ENCODE measurements around the gene ALDH6A1. TPM values are rescaled to one million over a fixed set of nuclear protein-coding genes. Genes with fewer than 3 reads are reported as not detected.
A peak's percentile ranks its signal among the peaks of the same experiment; 100 is the strongest.

The ALDH6A1 gene
- total RNA-seq, 1 donor = 27.0 TPM

DNA sequence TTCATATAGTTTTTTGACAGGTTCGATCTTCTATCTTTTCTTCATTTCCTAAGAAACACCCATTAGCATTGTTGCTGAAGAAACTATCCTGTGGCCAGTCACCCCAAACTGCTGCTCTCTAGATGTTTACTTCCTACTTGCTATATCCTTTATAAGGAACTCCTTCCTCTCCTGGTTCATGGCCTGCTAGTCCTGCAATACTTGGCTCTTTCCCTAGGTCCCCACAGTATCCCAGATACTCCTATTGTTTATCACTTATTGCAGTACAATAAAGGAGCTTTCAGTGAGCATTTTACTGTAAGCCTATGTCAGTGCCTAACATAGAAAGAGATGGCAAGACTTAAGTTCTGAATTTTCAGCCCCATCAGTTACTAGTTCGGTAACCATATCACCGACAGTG is 2.8 kb downstream of the ALDH6A1 start:
- DNase-seq (ENCODE audit: low read depth) = no peak
- no peak overlapping the region for H3K4me3 ChIP-seq (ENCODE audit: low read depth, low read length)
- TF ChIP-seq, protein P1, sequence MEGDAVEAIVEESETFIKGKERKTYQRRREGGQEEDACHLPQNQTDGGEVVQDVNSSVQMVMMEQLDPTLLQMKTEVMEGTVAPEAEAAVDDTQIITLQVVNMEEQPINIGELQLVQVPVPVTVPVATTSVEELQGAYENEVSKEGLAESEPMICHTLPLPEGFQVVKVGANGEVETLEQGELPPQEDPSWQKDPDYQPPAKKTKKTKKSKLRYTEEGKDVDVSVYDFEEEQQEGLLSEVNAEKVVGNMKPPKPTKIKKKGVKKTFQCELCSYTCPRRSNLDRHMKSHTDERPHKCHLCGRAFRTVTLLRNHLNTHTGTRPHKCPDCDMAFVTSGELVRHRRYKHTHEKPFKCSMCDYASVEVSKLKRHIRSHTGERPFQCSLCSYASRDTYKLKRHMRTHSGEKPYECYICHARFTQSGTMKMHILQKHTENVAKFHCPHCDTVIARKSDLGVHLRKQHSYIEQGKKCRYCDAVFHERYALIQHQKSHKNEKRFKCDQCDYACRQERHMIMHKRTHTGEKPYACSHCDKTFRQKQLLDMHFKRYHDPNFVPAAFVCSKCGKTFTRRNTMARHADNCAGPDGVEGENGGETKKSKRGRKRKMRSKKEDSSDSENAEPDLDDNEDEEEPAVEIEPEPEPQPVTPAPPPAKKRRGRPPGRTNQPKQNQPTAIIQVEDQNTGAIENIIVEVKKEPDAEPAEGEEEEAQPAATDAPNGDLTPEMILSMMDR (IDR thresholded peaks at IDR 0.05; ENCODE audit: insufficient read depth, low read length) = no peak

DNA sequence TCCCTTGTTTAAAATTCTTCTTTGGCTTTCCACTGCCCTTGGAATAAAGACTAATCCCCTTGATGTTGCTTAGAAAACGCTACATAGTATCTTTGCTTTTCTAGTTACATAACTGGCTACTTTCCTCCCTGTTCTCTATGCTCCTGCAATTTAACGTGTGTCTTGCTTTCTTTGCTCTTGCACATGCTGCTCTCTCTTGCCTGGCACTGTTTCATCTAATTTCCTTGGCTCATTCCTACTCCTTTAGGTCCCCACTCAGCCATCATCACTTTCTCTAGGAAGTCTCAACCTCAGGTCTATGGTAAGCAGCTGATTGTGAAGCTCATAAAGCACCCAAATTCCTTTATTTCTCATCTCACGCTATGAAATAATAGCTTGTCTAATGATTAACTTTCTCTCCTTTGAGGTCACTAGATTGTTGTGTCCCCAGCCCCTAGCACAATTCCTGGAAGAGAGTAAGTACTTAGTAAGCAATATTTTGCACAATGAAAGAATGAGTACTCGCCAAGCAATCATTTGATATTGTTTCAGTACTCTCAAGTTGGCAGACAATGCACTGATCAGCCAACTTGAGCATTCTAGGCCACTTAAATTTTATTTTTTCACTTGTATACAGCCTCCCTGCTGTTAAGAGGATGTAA is 3.3 kb downstream of the ALDH6A1 start:
- TF ChIP-seq, protein P1 (IDR thresholded peaks at IDR 0.05; ENCODE audit: insufficient read depth, low read length) = no peak
- peak; percentile 32 for DNase-seq (ENCODE audit: low read depth)
- H3K4me3 ChIP-seq (ENCODE audit: low read depth, low read length) = no peak overlapping the region

DNA sequence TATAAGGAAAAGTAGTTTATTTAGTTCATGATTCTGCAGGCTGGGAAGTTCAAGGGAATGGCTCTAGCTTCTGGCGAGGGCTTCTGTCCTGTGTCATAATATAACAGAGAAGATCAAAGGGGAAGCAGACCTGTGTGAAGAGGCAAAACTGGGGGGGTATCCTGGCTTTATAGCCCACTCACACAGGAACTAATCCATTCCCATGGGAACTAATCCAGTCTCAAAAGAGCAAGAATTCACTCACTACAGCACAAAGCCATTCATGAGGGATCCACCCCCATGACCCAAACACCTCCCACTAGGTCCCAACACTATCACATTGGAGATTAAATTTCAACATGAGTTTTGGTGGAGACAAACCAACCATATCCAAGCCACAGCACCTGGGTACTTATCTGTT is 6.9 kb downstream of the ALDH6A1 start:
- H3K4me3 ChIP-seq (ENCODE audit: low read depth, low read length) = no peak overlapping the region
- no peak for DNase-seq (ENCODE audit: low read depth)
- TF ChIP-seq, protein P1 (IDR thresholded peaks at IDR 0.05; ENCODE audit: insufficient read depth, low read length) = no peak

DNA sequence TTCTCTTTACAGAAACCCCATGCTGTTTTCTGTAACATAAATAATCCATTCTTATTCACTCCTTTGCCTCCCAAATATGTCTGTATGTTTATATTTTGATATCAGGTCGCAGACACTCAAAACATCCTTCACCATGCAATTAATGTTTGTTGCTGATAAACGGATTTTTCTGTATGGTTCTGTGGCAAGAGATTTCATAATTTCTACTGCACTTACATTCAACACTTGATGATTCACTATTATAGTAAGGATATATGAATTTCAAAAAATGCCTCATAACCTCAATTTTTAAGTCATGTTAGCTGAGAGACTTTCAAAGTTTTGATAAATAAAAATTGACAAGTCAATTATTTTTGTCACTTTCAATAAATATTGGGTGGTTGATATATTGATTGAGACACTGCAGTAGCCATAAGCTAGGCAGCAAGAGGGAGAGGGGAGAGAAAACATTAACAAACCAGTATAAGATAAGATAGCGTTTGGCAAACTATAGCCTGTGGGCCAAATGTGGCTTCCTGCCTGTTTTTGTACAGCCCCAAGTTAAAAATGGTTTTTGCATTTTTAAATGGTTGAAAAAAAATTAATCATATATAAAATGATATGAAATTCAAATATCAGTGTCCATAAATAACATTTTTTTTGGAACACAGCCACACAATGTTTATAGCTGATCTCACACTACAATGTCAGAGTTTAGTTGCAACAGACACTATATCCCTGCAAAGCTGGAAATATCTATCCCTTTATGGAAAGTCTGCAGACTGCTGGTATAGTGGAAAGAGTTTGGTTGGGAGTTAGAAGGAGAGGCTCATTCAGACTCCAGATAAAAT is 18.3 kb downstream of the ALDH6A1 start:
- TF ChIP-seq, protein P1 (IDR thresholded peaks at IDR 0.05; ENCODE audit: insufficient read depth, low read length) = no peak
- H3K4me3 ChIP-seq (ENCODE audit: low read depth, low read length) = no peak overlapping the region
- DNase-seq (ENCODE audit: low read depth) = peak; percentile 52

DNA sequence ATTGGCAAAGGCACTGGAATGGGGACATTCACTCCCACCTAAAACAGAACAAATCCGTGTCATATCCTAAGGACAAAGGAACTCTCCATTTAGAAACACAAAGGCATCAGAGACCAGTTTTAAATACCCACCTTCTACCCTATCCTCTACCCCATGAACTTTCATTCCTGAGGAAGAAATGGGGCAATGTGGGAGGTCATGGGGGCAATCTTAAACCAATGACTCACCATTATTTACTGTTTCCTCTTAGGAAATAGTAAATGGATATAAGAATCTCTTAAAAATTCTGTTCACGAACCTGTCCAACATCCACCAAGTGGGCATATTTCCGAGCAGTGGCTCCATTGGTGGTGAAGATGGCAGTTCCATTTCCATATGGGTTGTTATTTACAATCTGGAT is 19.4 kb downstream of the ALDH6A1 start:
- DNase-seq (ENCODE audit: low read depth) = no peak
- no peak overlapping the region for H3K4me3 ChIP-seq (ENCODE audit: low read depth, low read length)
- TF ChIP-seq, protein P1 (IDR thresholded peaks at IDR 0.05; ENCODE audit: insufficient read depth, low read length) = no peak

DNA sequence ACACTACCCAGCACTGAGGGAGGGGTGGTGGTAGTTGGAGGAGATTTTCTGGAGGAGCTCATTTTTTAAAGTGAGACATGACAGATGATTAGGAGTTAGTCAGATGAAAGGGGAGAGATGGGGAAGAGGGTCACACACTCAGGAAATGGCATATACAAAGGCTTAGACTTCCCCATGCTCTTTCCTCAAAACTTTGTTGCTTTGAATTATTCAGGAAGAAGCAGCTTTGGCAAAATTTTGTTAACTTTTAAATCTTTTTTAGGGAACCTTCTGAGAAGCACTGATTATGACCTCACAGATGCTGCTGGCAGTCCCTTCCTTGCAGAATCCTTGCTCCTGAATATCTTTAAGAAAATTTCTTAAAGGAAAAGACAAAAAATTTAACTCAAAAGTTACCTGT is 19.8 kb downstream of the ALDH6A1 start:
- TF ChIP-seq, protein P1 (IDR thresholded peaks at IDR 0.05; ENCODE audit: insufficient read depth, low read length) = no peak

More for the DNA sequence above, 19.8 kb downstream of the ALDH6A1 start:
- H3K4me3 ChIP-seq (ENCODE audit: low read depth, low read length) = no peak overlapping the region
- DNase-seq (ENCODE audit: low read depth) = no peak
